Activated CD8-positive, alpha-beta T cell treated with anti-CD3 and anti-CD28 coated beads, Interleukin-2, amount 10 ng/mL, durations not matched to agents 7 days and 5 days (primary cell): ENCODE results near the gene HJV. TPM values are rescaled to one million over a fixed set of nuclear protein-coding genes. Genes with fewer than 3 reads are reported as not detected.

ENCODE experiments used
- ATAC-seq: fragments of 150-1000 bp; cut with Tn5 transposase; one replicate; pipeline ENCODE4 v1.10.0; 2021; ENCODE audit warnings: moderate library complexity
- CTCF ChIA-PET: fragments of 350-600 bp; sonication (Branson Sonifier 250); formaldehyde crosslinking; loops from one replicate; lab custom pipeline; 2021; ENCODE audit warnings: antibody characterized with exemption; lab: Charles Lee
- POLR2A ChIA-PET: fragments of 350-600 bp; sonication (Branson Sonifier 250); formaldehyde crosslinking; loops from one replicate; lab custom pipeline; 2021; ENCODE audit warnings: antibody characterized with exemption; lab: Charles Lee
- DNase-seq: peaks from one replicate; pipeline ENCODE4 v3.0.0-alpha.2; 2020
- H3K27ac Mint-ChIP-seq: one replicate; pipeline ENCODE4 v1.8.0; 2021; ENCODE audit warnings: mild to moderate bottlenecking, mixed read lengths
- H3K27me3 Mint-ChIP-seq: one replicate; pipeline ENCODE4 v1.8.0; 2021; ENCODE audit warnings: low read depth, mixed read lengths
- H3K36me3 Mint-ChIP-seq: one replicate; pipeline ENCODE4 v1.8.0; 2021; ENCODE audit warnings: low read depth, mixed read lengths
- H3K4me1 Mint-ChIP-seq: one replicate; pipeline ENCODE4 v1.8.0; 2021; ENCODE audit warnings: low read depth, mixed read lengths
- H3K4me3 Mint-ChIP-seq: one replicate; pipeline ENCODE4 v1.8.0; 2021; ENCODE audit warnings: mild to moderate bottlenecking, mixed read lengths
- H3K9me3 Mint-ChIP-seq: one replicate; pipeline ENCODE4 v1.8.0; 2022; ENCODE audit warnings: mixed read lengths; ENCODE audit not compliant: insufficient read depth
- total RNA-seq, 2 experiments: library from RNA; stranded (reverse); gene quantifications; one replicate each; pipeline ENCODE4 v1.2.3, GENCODE V29; 2021

The HJV gene
- total RNA-seq, 2 experiments from 2014 or later: not detected

DNA sequence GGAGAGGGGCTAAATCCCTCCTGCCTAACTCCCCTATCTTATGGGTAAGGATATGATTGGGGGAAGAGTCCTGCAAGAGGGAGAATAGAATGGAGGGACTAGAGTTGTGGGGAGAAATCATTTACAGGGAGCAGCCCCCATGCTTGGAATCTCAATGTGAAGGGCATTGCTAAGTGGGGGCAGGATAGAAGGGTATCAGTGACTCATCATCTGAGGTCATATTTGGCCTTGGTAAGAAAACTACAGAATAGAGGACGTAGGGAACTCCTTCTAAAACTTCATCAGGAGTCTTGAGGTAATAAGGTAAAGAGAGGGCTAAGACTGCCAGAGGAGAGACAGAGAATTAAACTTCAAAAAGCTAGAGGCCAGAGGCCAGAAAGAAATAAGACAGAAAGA lies 487 bp downstream of the HJV start:
- DNase-seq: no peak
- Mint-ChIP-seq H3K4me1 (peaks cover 6% of the 10 kb centered on the region), H3K9me3 (no peaks in the 10 kb centered on the region), H3K36me3 (no peaks in the 10 kb centered on the region), H3K4me3 (no peak overlapping the region), H3K27me3 (peaks cover 66% of the 10 kb centered on the region), H3K27ac (no peak overlapping the region)
- ChIA-PET POLR2A (interaction anchor here (0.7 to 1.3 kb wide), 2 partner anchors 15 to 31 kb away, joined by 3 to 8 read pairs; no protein-coding TSS in a partner anchor), CTCF (interaction anchor here (1.5 to 3.5 kb wide), 4 partner anchors 9 to 176 kb away, joined by 3 to 32 read pairs (median 14); partner anchors contain the start of gene NUDT17)
- no peak for ATAC-seq

DNA sequence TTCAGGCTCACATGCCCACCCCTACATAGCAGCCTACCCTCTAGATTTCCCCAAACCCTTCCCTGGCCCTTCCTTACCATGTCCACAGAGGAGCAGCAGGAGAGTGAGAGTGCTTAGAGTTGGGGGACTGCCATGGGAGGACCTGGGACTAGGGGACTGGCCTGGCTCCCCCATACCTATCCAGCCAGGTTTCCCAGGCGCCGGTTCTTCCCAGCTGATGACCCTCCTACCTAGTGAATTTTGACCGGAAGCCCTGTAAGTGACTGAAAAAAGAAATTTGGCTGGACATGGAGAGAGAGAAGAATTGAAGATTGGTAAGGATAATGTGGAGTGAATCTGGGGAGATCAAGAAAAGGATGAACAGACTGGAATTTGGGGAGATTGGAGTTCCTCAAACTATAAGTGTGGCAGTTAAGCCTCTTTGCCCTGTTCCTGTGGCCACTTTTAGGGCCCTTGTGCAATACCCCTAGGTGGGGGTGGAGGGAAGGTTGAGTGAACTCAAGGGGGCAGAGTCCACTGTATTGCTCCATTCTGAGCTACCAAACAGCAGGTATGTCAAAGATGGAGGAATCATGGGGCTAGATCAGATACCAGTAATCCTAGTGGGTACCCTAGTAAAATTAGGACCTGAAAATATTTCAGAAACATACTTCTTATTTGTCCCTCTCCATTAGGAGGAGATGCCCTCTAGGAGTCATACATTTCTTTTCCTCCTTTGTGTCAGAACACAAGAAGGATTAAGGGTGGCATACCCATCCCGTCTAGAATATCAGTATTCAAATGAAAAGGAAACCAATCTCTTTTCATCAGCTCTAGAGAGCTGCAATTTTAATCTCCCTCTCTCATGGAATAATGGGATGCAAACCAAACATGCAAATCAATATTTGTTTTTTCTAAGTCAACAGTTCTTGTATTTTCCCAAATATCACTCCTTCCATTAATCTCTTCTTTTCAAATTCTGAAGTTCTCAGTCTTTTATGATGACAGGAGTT lies 1.2 kb downstream of the HJV start:
- no peak for ATAC-seq
- CTCF ChIA-PET: interaction anchor here (1.6 to 4.1 kb wide), 5 partner anchors 9 to 175 kb away, joined by 7 to 32 read pairs (median 22); partner anchors contain the start of gene NUDT17
- H3K9me3 Mint-ChIP-seq: no peaks in the 10 kb centered on the region
- no peak overlapping the region for H3K4me3 Mint-ChIP-seq
- H3K4me1 Mint-ChIP-seq: peaks cover 6% of the 10 kb centered on the region
- peaks cover 64% of the 10 kb centered on the region for H3K27me3 Mint-ChIP-seq
- POLR2A ChIA-PET: no interaction called here
- no peak for DNase-seq
- no peaks in the 10 kb centered on the region for H3K36me3 Mint-ChIP-seq
- no peak overlapping the region for H3K27ac Mint-ChIP-seq

DNA sequence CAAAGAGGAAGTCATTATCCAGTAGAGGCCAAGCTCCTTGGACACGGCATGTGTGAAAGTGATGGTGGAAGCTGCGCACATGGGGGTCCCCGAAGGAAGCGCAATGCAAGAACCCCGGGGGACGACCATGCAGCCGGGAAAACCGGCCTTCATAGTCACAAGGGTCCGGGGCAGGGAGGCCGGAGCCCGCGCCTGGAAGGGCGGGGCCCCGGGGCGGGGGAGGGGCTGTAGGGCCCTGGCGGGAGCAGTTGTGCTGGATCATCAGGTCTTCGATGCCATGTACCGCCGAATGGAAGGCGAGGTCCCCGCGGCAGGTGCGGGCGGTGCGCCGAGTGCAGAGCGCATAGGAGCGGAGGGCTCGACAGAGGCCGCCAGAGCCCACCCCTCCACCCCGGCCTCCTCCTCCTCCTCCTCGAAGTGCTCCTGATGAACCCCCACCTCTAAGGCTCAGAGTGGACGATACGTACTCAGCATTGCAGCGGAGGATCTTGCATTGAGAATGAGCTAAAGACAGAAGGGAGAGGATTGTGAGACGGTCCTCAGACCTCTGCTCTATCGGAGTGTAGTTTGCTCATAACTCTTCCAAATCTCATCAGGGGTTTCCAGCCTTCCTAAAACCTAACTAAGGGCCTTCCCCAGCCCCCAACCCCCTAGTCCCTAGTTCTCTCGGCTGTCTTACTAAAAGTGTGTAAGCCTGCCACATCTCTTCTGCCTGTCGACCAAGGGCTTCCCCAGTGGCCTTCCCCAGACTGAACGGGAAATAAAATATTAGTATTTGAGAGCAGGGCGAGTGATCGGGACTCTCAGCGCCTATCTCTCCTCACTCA lies 2.1 kb downstream of the HJV start:
- Mint-ChIP-seq H3K9me3 (no peaks in the 10 kb centered on the region), H3K4me1 (peaks cover 6% of the 10 kb centered on the region), H3K27ac (no peak overlapping the region), H3K36me3 (no peaks in the 10 kb centered on the region), H3K4me3 (no peak overlapping the region), H3K27me3 (peaks cover 64% of the 10 kb centered on the region)
- ATAC-seq: peak; percentile 44
- DNase-seq: no peak
- ChIA-PET POLR2A (no interaction called here), CTCF (interaction anchor here (1.6 to 4.1 kb wide), 5 partner anchors 13 to 174 kb away, joined by 6 to 31 read pairs (median 10); partner anchors contain the start of gene NUDT17)

- Mint-ChIP-seq H3K4me3 (no peak overlapping the region), H3K27me3 (peaks cover 52% of the 10 kb centered on the region), H3K9me3 (no peaks in the 10 kb centered on the region), H3K27ac (no peak overlapping the region), H3K36me3 (no peaks in the 10 kb centered on the region), H3K4me1 (peaks cover 12% of the 10 kb centered on the region)
- POLR2A ChIA-PET: interaction anchor here (0.7 to 1.4 kb wide), 2 partner anchors 9 to 18 kb away, joined by 4 to 5 read pairs; no protein-coding TSS in a partner anchor
- CTCF ChIA-PET: interaction anchor here (1.2 to 6.0 kb wide), 11 partner anchors 8 to 171 kb away, joined by 3 to 76 read pairs (median 9); partner anchors contain the start of genes ANKRD34A, NUDT17 and POLR3GL
- DNase-seq: no peak
- ATAC-seq: no peak
Observed at GRCh38 chr1:146016891-146017290, 4.6 kb downstream of the HJV start.

GRCh38 chr1:146013559-146013922 lies 8.0 kb downstream of the HJV start:
- ATAC-seq: no peak
- H3K4me3 Mint-ChIP-seq: no peak overlapping the region

DNA sequence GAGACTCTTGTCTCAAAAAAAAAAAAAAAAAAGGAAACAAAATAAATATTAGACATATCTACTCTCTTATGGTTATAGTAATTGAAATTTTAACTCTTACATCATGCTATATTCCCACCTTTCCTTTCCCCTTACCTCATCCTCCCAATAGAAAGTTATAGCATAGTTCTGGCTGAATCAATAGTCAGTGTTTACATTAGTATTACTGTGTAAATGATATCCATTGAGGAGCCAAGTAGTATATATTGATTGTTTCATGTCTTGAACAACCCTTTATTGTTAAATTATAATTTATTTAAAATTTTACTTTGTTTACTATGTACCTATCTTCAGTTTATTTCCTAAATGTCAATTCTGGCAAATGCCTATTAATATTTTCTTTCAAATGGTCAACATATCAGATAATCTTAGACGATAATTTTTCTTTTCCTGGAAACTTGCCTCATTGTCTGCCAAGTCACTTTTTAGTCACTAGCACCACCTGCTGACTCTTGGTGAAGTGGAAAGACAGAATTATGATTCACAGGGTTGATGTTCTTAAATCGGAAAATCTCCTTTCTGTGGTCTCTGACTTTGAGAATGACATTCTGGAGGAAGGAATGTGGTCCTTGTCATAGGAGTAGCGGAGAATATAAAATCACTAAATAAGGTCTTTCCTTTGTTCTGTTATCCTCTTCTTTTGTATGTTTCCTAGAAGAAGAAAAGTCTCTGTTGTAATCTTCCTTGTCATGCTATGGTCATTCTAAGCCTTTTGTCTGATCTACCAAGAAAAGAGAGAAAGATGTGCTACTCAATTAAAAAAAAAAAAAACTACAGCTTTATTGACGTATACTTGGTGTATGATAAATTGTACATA lies 8.6 kb downstream of the HJV start:
- Mint-ChIP-seq H3K36me3 (no peaks in the 10 kb centered on the region), H3K27ac (no peak overlapping the region), H3K9me3 (no peaks in the 10 kb centered on the region), H3K27me3 (peaks cover 20% of the 10 kb centered on the region), H3K4me3 (no peak overlapping the region), H3K4me1 (peaks cover 12% of the 10 kb centered on the region)
- peak; percentile 77 for DNase-seq
- POLR2A ChIA-PET: interaction anchor here (0.7 to 2.3 kb wide), 5 partner anchors 16 to 179 kb away, joined by 3 to 10 read pairs (median 5); partner anchors contain the start of genes RBM8A and TXNIP
- ATAC-seq: peak; percentile 84
- CTCF ChIA-PET: interaction anchor here (0.9 to 10.1 kb wide), 13 partner anchors 8 to 167 kb away, joined by 3 to 269 read pairs (median 5); partner anchors contain the start of genes ANKRD34A, HJV and NUDT17

More at GRCh38 chr1:146013559-146013922, 8.0 kb downstream of the HJV start:
- CTCF ChIA-PET: interaction anchor here (0.9 to 10.1 kb wide), 6 partner anchors 16 to 168 kb away, joined by 3 to 269 read pairs (median 6); partner anchors contain the start of gene NUDT17
- peaks cover 26% of the 10 kb centered on the region for H3K27me3 Mint-ChIP-seq
- POLR2A ChIA-PET: no interaction called here
- no peaks in the 10 kb centered on the region for H3K36me3 Mint-ChIP-seq
- peaks cover 12% of the 10 kb centered on the region for H3K4me1 Mint-ChIP-seq
- no peak overlapping the region for H3K27ac Mint-ChIP-seq
- no peaks in the 10 kb centered on the region for H3K9me3 Mint-ChIP-seq
- DNase-seq: no peak

DNA sequence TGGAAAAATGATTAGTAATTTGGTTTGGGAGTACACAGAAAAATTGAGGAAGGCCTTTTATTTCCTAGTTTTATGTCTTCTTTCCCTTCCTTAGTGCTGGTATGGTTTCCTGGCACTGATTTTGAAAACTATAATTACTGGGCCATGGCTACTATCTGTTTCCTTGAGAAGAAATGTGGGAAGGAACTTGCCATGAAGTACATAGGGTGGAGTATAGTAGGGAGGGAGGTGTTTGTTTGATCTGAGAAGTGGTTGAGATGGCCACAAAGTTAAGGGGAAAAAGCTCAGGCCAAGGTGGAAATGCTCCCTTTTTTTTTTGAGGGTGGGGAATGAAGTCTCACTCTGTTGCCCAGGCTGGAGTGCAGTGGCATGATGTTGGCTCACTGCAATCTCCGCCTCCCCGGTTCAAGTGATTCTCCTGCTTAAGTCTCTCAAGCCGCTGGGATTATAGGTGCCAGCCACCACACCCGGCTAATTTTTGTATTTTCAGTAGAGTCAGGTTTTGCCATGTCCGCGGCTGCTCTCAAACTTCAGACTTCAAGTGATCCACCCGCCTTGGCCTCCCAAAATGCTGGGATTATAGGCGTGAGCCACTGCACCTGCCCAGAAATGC lies 11.3 kb downstream of the HJV start:
- no peak for ATAC-seq
- H3K4me3 Mint-ChIP-seq: no peak overlapping the region
- peak overlapping the region; percentile 62 for H3K27ac Mint-ChIP-seq
- DNase-seq: no peak
- no peaks in the 10 kb centered on the region for H3K9me3 Mint-ChIP-seq
- ChIA-PET POLR2A (interaction anchor here (1.3 to 4.7 kb wide), 3 partner anchors 14 to 83 kb away, joined by 3 to 61 read pairs (median 6); partner anchors contain the start of genes RBM8A and TXNIP), CTCF (interaction anchor here (1.7 to 10.1 kb wide), 7 partner anchors 14 to 164 kb away, joined by 4 to 269 read pairs (median 25); partner anchors contain the start of genes ANKRD34A, NUDT17, PIAS3 and POLR3GL)
- H3K36me3 Mint-ChIP-seq: no peaks in the 10 kb centered on the region
- H3K27me3 Mint-ChIP-seq: peaks cover 4% of the 10 kb centered on the region
- peaks cover 34% of the 10 kb centered on the region for H3K4me1 Mint-ChIP-seq

DNA sequence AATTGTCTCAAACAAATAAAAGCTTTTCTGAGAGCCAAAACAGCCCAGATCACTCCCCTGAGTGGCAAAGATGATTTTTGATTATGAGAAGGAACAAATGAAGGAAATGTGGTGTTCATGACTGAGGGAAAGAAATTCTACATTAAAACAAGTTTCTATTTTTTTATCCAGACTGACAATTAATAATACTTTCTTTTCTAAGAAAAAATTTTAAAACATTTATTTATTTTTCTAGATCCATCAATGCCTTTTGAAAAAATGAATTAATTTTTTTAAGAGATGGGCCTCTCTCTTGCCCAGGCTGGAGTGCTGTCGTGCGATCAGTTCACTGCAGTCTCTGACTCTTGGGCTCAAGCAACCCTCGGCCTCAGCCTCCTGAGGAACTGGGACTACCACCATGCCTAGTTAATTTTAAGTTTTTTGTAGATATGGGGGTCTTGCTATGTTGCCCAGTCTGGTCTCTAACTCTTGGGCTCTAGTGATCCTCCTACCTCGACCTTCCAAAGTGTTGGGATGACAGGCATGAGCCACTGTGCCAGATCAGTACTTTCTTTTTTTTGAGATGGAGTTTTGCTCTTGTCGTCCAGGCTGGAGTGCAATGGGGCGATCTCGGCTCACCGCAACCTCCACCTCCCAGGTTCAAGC lies 13.9 kb downstream of the HJV start:
- no peaks in the 10 kb centered on the region for H3K27me3 Mint-ChIP-seq
- H3K4me1 Mint-ChIP-seq: peaks cover 39% of the 10 kb centered on the region
- H3K27ac Mint-ChIP-seq: peak overlapping the region; percentile 91
- H3K4me3 Mint-ChIP-seq: peak overlapping the region; percentile 69
- H3K9me3 Mint-ChIP-seq: no peaks in the 10 kb centered on the region
- ATAC-seq (no peak), DNase-seq (no peak)
- CTCF ChIA-PET: interaction anchor here (0.6 to 10.1 kb wide), 21 partner anchors 10 to 256 kb away, joined by 3 to 269 read pairs (median 7); partner anchors contain the start of genes ANKRD34A, HJV, LIX1L and NUDT17
- POLR2A ChIA-PET: interaction anchor here (0.6 to 4.7 kb wide), 12 partner anchors 9 to 182 kb away, joined by 3 to 61 read pairs (median 4); partner anchors contain the start of genes LIX1L, PEX11B, RBM8A and TXNIP
- H3K36me3 Mint-ChIP-seq: no peaks in the 10 kb centered on the region

DNA sequence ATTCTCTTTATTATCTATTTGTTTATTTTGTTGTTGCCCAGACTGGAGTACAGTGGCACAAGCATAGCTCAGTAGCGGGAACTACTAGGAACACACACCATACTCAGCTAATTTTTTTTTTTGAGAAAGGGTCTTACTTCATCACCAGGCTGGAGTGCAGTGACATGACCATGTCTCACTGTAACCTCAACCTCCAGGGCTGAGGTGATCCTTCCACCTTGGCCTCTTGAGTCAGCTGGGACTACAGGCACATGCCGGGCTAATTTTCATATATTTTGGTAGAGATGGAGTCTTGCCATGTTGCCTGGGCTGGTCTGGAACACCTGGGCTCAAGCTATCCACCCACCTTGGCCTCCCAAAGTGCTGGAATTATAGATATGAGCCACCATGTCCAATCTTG lies 19.8 kb downstream of the HJV start:
- Mint-ChIP-seq H3K36me3 (no peaks in the 10 kb centered on the region), H3K9me3 (no peaks in the 10 kb centered on the region), H3K4me3 (no peak overlapping the region), H3K4me1 (peaks cover 61% of the 10 kb centered on the region), H3K27me3 (no peaks in the 10 kb centered on the region), H3K27ac (no peak overlapping the region)
- ChIA-PET POLR2A (interaction anchor here (0.9 to 3.8 kb wide), 3 partner anchors 9 to 50 kb away, joined by 3 to 13 read pairs (median 10); no protein-coding TSS in a partner anchor), CTCF (interaction anchor here (1.2 to 4.4 kb wide), 3 partner anchors 13 to 33 kb away, joined by 5 to 38 read pairs (median 5); no protein-coding TSS in a partner anchor)
- ATAC-seq (no peak), DNase-seq (no peak)
